Measurements from ENCODE around the gene AKAP12.

The AKAP12 gene

DNA sequence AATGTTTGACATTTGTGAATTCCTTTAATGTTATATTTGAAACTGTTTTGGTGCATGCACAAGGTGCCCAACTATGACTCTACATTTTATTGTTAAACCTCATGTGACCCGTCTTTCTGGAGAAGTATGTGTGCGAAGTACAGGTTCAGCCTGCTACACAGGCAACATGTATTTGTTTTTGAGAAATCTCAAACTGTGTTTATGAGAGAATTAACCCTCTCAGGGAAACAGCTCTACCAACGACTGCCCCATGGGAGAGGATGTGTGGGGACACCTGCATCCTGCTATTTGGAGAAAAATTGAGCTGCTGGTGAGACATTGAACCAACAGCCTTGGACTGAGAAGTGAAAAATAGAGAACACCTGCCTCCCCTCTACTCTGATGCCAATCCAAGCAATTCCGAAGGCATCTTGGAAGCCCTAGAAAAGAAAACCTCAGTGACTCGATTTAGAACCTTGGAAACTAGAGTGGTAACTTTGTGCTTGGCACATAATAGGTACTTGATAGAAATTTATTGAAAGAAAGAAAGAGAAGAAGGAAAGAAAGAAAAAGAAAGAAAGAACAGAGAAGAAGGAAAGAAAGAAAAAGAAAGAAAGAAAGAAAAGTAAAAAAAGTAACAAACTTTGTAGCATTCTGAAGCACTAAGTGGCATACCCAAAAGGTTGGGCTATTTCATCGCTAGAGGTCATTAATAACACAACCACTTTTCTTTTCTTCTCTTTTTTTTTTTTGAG lies 2.9 kb upstream of the AKAP12 start:
- TF ChIP-seq, protein P1, sequence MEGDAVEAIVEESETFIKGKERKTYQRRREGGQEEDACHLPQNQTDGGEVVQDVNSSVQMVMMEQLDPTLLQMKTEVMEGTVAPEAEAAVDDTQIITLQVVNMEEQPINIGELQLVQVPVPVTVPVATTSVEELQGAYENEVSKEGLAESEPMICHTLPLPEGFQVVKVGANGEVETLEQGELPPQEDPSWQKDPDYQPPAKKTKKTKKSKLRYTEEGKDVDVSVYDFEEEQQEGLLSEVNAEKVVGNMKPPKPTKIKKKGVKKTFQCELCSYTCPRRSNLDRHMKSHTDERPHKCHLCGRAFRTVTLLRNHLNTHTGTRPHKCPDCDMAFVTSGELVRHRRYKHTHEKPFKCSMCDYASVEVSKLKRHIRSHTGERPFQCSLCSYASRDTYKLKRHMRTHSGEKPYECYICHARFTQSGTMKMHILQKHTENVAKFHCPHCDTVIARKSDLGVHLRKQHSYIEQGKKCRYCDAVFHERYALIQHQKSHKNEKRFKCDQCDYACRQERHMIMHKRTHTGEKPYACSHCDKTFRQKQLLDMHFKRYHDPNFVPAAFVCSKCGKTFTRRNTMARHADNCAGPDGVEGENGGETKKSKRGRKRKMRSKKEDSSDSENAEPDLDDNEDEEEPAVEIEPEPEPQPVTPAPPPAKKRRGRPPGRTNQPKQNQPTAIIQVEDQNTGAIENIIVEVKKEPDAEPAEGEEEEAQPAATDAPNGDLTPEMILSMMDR (conservative IDR thresholded peaks at IDR 0.05; ENCODE audit: low read depth, low read length), result no peak
- no peak for DNase-seq (ENCODE audit: low read depth)

DNA sequence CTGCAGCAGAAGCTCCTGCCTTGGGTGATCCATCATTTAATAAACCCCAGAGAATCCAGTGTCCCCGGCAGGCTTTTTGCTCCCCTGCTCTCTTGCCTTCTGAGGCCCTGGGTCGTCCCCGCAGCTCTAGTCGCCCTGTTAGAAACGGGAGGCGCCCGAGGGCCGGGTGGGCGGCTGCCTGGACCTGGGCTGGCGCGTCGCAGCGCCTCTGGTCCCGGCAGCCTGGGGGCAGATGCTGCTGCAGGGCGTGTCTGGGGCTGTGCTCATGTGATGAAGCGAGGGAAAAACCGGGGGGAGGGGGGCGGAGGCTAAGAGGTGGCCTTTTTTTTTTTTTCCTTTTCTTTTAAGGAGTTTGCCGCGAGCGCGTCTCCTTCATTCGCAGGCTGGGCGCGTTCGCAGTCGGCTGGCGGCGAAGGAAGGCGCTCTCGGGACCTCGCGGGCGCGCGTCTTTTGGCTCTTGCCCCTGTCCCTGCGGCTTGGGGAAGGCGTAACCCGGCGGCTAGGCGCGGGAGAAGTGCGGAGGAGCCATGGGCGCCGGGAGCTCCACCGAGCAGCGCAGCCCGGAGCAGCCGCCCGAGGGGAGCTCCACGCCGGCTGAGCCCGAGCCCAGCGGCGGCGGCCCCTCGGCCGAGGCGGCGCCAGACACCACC lies 394 bp downstream of the AKAP12 start:
- peak; percentile 84 for DNase-seq (ENCODE audit: low read depth)
- H3K4me3 ChIP-seq (ENCODE audit: low read depth, low read length), result peak overlapping the region; percentile 88
- TF ChIP-seq, protein P1 (conservative IDR thresholded peaks at IDR 0.05; ENCODE audit: low read depth, low read length), result no peak

More for the DNA sequence above, 2.9 kb upstream of the AKAP12 start:
- no peak overlapping the region for H3K4me3 ChIP-seq (ENCODE audit: low read depth, low read length)

DNA sequence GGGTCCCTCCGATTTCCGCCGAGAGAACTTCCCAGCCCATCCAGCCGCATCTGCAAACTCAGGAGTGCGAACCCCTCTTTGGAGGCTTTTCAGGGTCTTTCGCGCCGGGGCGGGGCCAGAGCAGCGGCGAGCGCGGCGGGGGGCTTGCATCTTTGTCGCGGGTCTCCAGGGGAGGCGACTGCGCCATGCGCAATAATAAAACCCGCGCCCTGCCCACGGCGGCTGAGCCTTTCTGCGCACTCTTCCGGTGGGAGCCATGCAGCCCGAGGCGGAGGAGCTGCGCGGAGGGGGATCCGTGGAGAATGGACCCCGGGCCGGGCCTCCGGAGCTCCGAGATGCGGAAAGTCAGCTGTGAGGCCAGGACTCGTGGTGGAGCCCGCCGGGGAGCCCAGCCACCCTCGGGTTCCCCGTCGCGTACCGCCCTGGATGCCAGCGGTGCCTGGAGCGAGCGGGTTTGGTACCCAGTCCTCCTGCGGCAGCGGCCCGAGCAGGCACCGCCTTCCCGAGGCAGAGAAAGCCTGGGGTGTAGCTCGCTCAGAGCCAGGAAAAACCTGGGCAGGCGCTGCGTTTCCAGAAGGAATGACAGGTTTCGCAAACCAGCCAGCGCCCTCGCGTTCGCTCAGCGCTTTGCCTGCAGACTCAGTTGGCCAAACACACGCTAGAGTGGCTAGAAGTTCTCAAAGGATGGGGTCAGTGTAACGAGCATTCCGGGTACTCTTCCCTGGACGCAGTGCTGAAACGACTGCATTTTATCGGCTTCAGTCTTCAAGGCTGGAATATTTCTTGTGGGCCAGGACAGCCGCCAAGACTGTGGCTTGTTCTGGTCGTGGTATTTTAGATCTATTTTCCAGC lies 1.2 kb downstream of the AKAP12 start:
- TF ChIP-seq, protein P1 (conservative IDR thresholded peaks at IDR 0.05; ENCODE audit: low read depth, low read length), result no peak
- H3K4me3 ChIP-seq (ENCODE audit: low read depth, low read length), result peak overlapping the region; percentile 88
- DNase-seq (ENCODE audit: low read depth), result peak; percentile 80

DNA sequence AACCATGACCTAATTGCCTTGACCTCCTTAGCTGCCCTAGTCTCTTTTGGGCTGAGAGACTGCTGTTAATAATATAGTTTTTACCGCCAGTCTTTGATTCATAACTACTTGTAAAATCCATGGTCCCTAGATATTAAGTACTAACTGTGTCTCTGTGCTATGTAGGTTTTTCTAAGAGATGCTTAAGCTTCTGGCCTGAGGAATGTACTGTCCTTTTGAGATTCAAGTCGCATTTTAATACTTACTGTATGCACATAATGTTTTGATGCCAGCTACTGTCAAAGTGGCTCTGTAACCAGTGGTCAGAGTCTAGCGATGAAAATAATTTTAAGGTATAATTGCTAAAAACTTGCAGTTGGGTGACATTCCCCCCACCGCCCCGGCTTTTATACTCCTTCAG lies 2.1 kb downstream of the AKAP12 start:
- DNase-seq (ENCODE audit: low read depth), result peak; percentile 41
- TF ChIP-seq, protein P1 (conservative IDR thresholded peaks at IDR 0.05; ENCODE audit: low read depth, low read length), result no peak
- peak overlapping the region; percentile 88 for H3K4me3 ChIP-seq (ENCODE audit: low read depth, low read length)

DNA sequence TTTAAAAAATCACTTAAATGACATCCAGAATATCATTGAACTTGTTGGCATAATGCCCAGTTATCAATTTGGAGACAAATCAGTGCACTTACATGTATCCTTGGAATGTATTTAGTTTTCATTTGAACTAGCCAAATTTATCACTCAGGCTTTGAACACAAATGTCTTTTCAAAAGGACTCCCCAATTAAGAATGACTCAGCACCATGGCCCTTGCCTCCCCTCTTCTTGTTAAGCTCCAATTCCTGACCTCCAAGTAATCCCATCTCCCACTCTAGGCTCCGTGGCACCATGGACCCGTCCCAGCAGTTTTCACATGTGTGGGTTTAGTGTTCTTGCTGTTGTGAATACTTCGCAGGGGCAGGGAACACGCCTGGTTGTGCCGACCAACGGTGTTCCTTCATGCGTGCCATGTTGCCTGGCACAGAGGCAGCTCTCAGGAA lies 2.7 kb downstream of the AKAP12 start:
- DNase-seq (ENCODE audit: low read depth), result peak; percentile 39
- H3K4me3 ChIP-seq (ENCODE audit: low read depth, low read length), result peak overlapping the region; percentile 88
- TF ChIP-seq, protein P1 (conservative IDR thresholded peaks at IDR 0.05; ENCODE audit: low read depth, low read length), result no peak

DNA sequence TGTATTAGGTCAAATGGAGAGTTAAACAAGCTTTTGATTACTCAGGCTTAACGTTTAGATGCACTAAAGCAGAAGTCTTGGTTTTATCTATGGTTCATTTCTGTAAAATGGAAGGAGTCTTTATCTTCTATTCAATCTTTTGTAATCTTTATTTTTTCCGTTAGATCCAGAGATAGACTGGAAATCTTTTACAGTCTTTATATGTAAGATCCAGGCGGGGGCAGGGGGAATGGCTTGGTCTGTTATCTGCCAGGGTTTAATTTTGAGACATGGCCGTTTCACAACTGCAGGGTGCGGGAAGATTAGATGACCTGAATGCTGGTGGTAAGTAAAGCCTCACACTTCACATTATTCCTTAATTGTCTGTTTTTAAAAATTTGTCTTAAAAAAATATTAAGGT lies 3.7 kb downstream of the AKAP12 start:
- no peak overlapping the region for H3K4me3 ChIP-seq (ENCODE audit: low read depth, low read length)
- TF ChIP-seq, protein P1 (conservative IDR thresholded peaks at IDR 0.05; ENCODE audit: low read depth, low read length), result no peak
- DNase-seq (ENCODE audit: low read depth), result no peak

All from choroid plexus epithelial cell (primary cell).